SIG-M5 (cell line): ENCODE results near the gene FCMR.
"Not testable (repeated sequence)": the region's sequence is repeated elsewhere in the genome, so short reads cannot be mapped to it uniquely, and the experiment has no call there.

Experiments used
- DNase-seq: peaks from one replicate; lab custom pipeline; 2025; lab: John Stamatoyannopoulos, UW

Gene FCMR

DNA sequence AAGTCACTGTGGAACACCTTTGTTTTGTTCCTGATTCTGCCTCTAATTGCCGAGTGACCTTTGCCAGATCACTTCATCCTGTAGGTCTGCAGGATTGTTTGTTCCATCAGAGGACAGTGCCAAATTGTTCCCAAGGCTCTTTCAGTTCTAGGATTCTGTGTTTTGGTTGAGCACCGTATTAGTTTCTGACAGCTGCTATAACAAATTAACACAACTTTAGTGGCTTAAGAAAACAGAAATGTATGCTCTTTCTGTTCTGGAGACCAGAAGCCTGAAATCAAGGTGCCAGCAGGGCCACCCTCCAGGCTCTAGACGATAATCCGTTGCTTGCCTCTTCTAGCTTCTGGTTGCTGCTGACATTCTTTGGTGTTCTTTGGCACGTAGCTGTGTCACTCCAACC, 27.9 kb upstream of the FCMR start:
- no peak for DNase-seq

DNA sequence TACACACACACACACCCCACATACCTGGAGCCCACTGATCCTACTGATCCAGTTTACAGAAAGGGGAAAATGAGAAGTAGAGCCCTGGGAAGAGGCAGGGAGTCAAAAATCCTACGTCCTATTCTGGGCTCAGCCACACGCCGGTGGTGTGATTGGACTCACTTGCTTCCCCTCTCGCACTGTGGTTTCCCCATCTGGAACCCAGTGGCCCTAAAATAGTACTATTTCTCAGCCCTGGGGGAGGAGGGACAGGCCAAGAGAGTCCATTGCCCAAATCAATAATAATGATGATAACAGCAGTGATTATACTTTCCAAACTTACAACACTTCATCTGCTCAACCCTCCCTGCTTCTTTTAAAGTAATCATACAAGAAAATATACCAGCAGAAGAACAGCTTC, 27.5 kb upstream of the FCMR start:
- no peak for DNase-seq

DNA sequence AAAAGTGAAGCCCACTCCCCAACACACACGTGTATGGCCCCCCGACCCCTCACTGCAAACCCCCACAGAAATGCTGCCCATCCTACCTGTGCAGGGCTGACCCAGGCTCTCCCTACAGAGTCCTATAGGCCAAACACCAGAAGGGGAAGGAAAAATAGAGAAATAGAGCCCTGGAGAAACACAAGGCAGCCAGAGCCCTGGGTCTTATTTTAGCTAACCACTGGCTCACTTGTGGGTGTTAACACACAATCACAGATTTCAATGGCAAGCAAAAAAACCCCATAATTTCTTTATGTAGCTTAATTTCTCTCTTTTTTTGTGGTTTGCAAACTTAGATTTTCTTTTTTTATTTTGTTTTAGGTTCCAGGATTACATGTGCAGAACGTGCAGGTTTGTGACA, 25.5 kb upstream of the FCMR start:
- DNase-seq = no peak

DNA sequence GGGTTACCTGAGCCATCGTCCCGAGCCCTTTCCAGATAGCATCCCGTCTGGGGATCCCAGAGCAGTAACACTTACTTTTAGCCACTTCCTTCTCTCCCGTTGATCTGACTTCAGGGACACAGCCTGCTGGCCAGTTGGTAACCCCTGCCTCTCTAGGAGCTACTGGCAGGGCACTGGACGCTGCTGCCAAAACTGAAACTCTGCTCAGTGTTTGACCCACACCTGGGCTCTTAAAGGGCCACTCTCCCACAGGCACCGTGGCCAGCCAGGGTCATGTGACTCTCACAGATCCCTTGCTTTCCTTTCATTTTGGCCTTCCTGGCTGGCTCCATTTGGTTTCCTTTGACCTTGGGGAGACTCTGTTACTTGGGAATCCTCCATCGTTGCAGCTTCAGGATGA, 24.5 kb upstream of the FCMR start, which contains the start of gene PIGR:
TSS of gene PIGR (minus strand) at position 206 of the 400 bp plus-strand sequence. CDS start 5,935 bp downstream, outside the sequence.
- DNase-seq = no peak

DNA sequence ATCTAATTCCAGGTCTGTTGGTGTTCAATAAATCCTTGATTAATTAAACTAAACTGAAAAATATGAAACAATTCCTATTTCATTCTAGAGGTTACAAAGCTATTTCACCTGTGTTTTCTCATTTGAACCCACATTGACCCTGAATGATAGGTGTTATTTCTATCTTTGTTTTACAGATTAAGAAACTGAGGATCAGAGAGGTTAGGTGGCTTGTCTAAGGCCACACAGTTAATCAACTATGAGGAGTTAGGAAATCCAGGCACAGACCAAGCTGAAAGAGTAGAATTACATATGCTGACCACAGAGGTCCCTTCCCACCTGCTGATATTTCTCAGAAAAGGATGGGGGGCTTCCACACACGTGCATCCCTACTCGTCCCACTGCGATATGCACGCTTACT, 24.0 kb upstream of the FCMR start:
- DNase-seq = no peak

DNA sequence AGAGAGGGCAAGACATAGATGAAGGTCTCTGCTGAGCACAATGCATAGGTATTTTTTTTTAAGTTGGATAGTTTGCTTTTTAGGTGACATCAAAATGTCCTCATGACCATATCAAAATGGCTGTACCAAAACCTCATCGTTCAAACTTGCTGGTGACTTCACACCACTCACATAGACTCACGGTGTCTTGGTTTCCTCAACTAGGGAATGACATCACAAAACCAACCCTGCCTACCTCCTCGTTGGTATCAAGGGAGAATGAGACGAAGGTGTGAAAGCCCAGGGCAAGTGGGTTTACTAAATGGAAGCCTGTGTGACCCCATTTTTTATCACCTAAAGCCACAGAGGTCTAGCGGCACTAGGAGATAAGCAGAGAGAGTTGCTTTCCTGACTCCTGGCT, 23.0 kb upstream of the FCMR start:
- DNase-seq = no peak

DNA sequence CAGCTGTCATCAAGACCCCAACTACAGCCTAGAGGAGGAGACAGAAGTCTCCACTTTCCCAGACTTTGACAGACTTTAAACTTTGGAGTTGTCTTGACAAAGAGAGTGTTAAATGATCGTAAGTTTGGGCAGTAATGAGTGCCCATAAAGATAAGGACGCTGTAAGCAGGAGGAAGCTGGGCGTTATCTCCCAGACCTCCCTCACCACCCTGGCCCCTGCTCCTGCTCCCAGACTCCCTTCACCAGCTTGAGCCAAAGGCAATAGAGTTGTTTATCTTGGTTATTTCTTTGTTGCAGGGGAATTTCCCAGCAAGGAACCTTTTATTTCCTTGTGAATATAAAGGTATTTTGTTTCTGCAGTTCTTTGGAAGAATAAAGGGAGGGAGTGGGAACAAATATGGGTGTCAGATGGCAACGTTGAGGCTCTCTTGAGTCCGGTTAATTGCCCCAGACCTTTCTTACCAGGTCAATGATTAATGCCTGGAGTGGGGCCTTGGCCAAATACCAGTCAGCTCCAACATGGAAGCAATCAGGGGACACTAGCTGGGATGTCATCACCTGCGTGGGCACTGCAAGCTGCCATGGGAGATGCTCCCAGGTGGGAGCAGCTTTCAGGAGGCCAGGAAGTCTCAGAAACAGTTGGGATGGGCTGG, 20.2 kb upstream of the FCMR start:
- no peak for DNase-seq

DNA sequence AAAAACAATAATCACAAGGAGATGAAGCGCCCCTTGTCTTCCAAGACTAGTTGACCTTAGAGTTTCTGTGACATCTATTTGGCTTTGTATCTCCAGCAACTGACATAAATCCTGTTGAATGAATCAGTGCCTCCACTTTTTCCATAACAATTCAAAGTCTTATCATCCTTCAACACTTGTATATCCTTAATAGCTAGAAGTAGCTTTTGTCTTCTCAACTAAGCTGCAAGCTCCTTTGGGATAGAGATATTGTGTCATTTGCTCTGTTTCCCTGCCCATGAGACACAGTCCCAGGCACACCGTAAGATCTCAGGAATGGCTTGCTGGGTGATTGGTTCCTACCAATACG, 18.8 kb upstream of the FCMR start:
- no peak for DNase-seq

DNA sequence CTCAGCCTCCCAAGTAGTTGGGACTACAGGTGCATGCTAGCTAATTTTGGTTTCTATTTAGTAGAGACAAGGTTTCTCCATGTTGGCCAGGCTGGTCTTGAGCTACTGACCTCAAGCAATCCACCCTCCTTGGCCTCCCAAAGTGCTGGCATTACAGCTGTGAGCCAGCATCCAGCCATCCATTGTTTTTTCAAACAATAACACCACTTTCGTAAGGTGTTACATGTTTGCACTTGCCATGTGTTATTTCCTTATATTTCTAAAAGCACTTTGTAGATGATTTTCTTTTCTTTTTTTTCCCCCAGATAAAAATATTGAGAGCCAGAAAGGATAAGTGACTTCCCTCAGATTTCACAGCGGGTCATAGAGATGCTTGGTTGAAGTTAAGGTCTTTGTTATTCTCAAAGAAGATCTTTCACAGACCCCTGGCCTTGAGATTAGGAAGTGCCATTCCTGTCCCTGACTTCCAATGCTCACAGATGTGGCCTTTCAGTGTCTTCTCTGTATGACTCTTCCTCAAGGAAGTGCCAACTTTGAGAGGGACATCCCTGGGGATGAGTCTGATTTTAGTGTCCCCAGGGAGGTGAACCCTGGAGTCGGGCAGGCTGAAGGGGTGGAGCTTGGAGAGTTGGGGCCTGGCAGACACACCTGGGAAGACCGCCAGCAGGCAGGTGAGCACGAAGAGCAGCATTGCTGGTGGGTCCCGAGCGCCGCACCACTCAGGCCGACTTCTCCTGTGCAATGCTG, 18.3 kb upstream of the FCMR start:
- no peak for DNase-seq

DNA sequence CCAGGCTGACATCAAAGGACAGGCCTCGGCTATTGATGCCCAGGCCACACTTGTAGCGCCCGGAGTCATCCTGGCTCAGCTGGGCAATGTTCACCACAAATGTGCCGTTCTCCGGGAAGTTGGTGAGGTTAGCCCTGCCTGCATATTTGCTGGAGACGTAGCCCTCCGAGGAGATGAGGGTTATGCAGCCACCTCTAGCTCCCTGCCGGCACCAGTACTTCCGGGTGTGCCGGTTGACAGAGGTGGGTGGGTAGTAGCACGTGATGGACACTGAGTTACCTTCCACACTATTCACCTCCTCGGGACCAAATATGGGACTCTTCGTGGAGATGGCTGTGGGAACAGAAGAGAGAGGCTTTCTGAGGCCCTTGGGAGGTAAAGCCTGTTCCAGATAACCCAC, 17.4 kb upstream of the FCMR start:
- DNase-seq = no peak

DNA sequence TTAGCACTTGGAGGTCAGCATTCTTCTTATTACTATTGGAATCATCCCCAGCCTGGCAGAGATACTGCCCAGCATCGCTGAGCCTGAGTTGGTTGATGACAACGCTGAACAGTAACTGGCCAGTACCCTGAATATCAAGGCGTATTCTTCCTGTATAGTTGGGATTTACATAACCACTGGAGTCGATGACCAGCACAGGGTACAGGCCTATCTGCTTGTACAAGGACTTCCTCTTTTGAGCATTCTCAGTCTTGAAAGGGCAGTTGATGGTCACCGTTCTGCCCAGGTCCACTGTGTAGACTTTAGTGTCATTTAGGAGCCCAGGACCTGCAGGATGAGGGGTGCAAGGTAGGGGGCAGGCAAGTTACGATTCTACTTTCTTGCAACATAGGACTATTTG, 15.7 kb upstream of the FCMR start:
- DNase-seq = no peak

DNA sequence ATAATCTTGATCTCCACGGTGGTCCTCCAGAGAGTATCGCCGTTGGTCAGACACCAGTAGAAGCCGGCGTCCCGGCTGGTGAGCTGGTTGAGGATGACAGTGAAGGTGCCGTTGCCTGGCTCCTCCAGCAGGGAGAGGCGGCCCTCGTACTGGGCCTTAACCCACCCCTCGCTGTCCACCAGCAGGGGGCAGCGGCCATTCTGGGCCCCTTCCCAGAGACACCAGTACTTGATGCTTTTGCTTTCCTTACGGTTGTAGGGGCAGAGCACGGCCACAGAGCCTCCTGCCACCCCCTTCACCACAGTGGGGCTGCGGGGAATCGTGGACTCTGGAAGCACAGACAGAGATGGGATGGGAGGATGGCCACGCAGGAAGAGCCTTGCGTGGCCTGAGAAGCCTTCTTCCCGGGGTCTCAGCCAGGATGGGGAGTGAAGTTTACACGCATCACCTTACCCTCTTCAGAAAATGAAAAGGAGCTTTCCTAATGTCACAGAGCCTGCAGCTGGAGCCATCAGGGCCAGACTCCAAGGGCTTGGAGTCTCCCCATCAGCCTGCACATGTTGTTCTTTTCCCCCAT, 13.8 kb upstream of the FCMR start:
- DNase-seq = no peak

DNA sequence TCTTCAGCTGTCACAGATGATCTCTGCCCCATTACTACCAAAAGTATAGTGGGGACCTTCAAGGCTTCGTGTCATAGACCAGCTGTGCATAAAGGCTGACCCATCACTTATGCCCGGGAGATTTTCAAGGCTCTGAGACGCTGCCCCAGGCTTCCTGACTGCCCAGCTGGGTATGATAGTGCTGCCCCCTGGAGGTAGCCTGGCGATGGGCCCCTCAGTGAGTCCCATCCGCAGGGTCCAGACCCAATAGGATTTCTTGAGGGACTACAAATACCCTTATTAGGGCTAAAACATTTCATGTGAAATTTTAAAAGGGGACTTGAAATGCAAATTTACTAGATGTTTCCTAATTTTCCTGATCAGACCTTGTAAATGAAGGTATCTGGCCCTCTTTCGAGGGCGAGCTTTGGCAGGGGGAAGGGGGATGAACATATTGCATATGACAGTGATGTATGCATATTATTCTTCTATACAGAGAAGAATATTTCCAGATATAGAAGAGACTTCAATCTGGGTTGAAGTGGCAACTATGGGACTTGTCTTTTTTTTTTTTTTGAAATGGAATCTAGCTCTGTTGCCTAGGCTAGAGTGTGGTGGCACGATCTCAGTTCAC, 11.7 kb upstream of the FCMR start:
- no peak for DNase-seq

DNA sequence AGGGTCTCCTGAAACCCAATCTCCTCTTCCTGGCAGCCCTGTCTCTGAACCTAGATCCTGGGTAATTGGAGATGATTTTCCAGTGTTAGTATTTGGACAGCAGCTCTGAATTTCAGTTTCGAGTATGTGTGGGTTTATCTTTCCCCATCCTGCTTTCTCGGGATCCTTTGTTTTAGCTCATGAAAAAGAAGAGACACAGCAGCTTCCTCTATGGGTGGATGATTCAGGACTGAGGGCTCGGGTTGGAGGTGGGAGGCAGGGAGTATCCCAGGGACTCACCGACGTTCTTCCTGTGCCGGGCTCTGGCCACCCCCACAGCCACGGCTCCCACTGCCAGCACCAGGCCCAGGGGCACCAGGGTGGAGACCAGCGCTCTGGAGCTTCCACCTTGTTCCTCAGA, 10.4 kb upstream of the FCMR start:
- no peak for DNase-seq

DNA sequence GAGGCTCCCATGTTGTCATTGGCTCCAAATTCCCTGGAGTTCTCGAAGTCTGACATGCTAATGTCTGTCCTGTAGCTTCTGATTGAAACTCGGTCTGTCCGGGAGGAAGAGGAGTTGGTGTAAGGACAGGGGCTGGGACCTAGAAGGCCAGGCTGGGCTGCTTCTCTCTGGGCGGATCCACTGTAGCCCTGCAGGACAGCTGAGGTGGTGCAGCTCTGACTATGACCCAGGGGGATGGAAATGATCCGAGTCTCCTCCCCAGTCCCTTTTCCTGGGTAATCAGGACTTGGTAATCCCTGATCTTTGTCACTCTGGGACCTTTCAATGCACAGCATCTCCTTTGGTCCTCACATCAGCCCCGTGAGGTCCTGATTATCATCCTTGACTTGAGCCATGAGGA, 10.0 kb upstream of the FCMR start:
- DNase-seq = no peak

DNA sequence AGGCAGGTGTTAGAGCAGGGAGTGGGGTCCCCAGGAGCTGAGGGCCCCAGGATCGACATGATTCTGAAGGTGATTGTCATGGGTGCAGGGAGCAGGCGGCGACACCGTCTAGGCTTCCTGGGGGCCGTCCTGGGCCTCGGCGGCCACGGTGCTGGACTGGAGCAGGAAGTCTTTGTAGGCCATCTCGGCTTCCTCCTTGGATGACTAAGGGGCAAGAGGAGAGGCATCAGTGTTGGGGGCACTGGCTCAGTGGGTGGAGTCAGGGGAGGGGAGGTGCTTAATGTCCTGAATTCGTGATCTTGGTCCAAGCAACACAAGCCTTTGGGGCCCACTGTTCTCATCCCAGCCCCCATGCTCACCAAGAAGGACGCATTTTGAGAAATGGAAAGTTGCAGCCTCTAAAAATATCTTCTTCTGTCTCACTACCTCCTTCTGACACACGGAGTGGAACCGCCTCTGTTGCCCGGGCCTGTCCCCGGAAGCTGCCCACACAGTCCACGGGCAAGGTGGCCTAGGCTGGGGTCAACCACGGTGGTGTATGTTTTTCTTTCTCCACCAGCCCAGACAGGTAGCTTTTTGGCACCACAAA, 8.6 kb upstream of the FCMR start:
- DNase-seq = no peak

DNA sequence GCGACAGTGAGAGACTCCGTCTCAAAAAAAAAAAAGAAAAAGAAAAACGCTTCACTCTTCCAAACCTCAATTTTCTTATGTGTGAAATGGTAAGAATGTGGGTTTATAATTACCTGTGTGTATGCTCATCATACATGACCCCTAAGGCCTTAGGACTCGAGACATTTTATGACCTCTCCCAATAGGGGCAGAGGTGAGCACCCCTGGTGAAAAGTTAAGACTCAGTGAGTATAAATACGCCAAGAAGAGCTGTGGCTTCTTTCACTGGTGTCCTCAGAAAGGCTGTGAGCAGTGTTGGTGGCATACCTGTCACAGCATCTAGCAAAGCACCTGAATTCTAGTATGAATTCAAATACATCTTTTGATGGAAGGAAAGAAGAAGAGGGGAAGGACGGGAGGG, 7.8 kb upstream of the FCMR start:
- no peak for DNase-seq

DNA sequence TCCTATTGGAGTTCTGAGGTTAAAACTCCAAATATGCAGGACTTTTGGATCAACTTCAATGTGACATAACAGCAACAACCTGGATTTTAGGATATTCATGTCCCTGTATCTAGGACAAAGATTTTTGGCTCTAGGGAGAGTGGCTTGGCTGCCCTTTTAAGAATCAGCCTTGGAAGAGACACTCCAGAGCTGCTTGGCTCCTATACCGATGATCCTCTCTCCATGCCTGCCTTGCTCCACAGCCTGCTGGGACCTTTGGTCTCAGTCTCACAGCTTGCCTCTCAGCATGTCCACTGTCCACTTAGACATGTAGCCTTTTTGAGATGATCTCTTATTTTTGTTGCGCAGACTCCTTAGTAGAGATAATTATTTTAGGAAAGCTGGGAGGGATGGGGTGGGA, 4.5 kb upstream of the FCMR start:
- no peak for DNase-seq

DNA sequence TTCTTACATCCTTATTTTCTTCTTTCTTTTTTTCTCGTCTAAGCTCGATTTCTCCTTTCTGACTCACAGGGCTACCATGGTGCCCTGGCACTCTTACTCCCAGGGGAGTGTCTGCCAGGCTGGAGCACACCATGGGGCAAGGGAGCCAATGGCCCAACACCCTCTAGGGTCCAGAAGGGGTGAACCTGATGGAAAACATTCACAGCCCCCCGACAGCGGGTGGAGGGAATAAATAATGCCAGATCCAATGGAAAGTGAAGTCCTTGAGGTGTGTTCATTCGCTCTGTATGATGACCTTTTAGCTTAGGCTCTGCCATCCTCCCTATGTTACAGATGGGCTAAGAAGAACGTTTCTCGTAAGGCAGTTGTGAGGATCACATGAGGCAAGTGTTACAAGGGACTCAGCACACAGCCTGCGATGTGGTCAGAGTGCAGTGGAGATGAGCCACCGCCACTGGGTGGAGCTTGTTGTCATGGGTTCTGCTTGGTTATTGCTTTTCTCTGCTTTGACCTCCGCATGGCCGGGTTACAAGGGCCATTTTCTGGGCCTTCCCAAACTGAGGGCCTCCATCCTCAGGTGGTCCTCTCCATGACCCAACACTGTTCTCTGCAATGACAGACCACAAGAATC, 3.5 kb upstream of the FCMR start:
- DNase-seq = peak; percentile 33

DNA sequence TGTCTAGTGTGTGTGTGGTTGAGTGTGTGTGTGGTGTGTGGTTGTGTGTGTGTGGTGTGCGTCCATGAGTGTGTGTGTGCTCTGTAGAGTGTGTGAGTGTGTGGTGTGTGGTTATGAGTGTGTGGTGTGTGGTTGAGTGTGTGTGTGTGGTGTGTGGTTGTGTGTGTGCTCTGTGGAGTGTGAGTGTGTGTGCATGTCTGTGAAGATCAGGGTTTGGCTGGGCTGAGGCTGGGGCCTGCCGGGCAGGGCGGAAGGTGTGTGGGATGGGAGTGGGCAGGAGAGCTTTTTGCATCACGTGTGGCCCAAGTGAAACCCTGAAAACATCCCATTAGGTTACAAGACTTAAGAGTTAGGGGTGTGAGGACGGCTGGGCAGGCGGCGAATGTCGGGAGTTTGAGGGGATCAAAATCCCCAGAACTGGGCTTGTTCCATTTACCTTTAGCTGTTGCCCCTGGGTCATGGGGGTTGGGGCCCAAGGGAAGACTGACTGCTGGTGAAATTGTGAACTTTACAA, 2.9 kb upstream of the FCMR start:
- no peak for DNase-seq

DNA sequence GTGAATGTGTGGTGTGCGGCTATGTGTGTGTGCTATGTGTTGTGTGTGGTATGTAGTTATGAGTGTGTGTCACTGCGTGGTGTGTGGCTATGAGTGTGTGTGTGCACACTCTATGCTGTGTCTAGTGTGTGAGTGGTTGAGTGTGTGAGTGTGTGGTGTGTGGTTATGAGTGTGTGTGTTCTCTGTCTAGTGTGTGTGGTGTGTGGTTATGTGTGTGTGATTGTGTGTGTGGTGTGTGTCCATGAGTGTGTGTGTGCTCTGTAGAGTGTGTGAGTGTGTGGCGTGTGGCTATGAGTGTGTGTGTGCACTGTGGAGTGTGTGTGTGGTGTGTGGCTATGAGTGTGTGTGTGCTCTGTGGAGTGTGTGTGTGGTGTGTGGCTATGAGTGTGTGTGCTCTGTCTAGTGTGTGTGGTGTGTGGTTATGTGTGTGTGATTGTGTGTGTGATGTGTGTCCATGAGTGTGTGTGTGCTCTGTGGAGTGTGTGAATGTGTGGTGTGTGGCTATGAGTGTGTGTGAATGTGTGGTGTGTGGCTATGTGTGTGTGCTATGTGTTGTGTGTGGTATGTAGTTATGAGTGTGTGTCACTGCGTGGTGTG, 2.3 kb upstream of the FCMR start:
- DNase-seq = not testable (repeated sequence)
